B cell (primary cell): Measurements from ENCODE around the gene TPSG1. TPM values are rescaled to one million over a fixed set of nuclear protein-coding genes. Genes with fewer than 3 reads are reported as not detected.
"Not testable (repeated sequence)": the region's sequence is repeated elsewhere in the genome, so short reads cannot be mapped to it uniquely, and the experiment has no call there.

Source experiments
- ATAC-seq: fragments of 200-7000 bp; cut with Tn5 transposase; one replicate; pipeline ENCODE4 v1.10.0; 2021; ENCODE audit warnings: low read depth, mild to moderate bottlenecking, moderate number of reproducible peaks, moderate library complexity
- CTCF ChIA-PET: fragments of 350-600 bp; sonication (Branson Sonifier 250); formaldehyde crosslinking; loops from one replicate; lab custom pipeline; 2021; ENCODE audit warnings: antibody characterized with exemption, inconsistent platforms; lab: Charles Lee
- POLR2A ChIA-PET: fragments of 350-600 bp; sonication (Branson Sonifier 250); formaldehyde crosslinking; loops from one replicate; lab custom pipeline; 2021; ENCODE audit warnings: antibody characterized with exemption; lab: Charles Lee
- DNase-seq: peaks from one replicate; pipeline ENCODE4 v3.0.0; 2013
- H2AFZ ChIP-seq: 2 replicates; pipeline ENCODE4 v1.6.1; 2012; ENCODE audit warnings: mild to moderate bottlenecking, low read depth, low read length; ENCODE audit not compliant: insufficient read depth, poor library complexity, severe bottlenecking
- H3K27ac ChIP-seq, 2 donors: 1 replicate in 1 of 2; 2 replicates in 1 of 2; pipeline ENCODE4 v1.5.1; 2012 to 2013; ENCODE audit warnings: low read length in 2 of 2, mild to moderate bottlenecking in 2 of 2, moderate library complexity in 1 of 2
- H3K27me3 ChIP-seq, 4 experiments: fragments of 200-600 bp in 1 of 4; sonication (generic) in 1 of 4; replicated peaks in 1 of 4; 1 replicate in 2 of 4; 2 replicates in 2 of 4; pipeline versions ENCODE4 v1.6.1 to v1.7.0; 2013 to 2016; ENCODE audit warnings: low read length in 3 of 4, mild to moderate bottlenecking in 2 of 4, mixed read lengths in 1 of 4, moderate library complexity in 1 of 4; ENCODE audit not compliant: insufficient read depth in 4 of 4, control insufficient read depth in 3 of 4; ENCODE audit errors: control extremely low read depth in 1 of 4
- H3K36me3 ChIP-seq, 2 experiments: replicated peaks in 1 of 2; 1 replicate in 1 of 2; 2 replicates in 1 of 2; pipeline versions ENCODE4 v1.6.1 to v1.7.1; 2013; ENCODE audit warnings: low read length in 1 of 2; ENCODE audit not compliant: insufficient read depth in 2 of 2, control insufficient read depth in 1 of 2; ENCODE audit errors: control extremely low read depth in 1 of 2, extremely low read depth in 1 of 2
- H3K4me1 ChIP-seq, 2 donors: fragments of 200-600 bp in 1 of 2; sonication (generic) in 1 of 2; 1 replicate in 1 of 2; 2 replicates in 1 of 2; pipeline versions ENCODE4 v1.5.1 to v1.6.1; 2013 to 2017; ENCODE audit warnings: low read length in 2 of 2; ENCODE audit not compliant: control insufficient read depth in 2 of 2, insufficient read depth in 2 of 2
- H3K4me2 ChIP-seq: replicated peaks from 2 replicates; pipeline ENCODE3; 2012; ENCODE audit warnings: mild to moderate bottlenecking, low read depth, low read length; ENCODE audit not compliant: poor library complexity, severe bottlenecking
- H3K4me3 ChIP-seq, 5 experiments: fragments of 200-600 bp in 1 of 5; sonication (generic) in 1 of 5; 1 replicate in 3 of 5; 2 replicates in 2 of 5; pipeline versions ENCODE4 v1.5.1 to v1.7.0; 2011 to 2016; ENCODE audit warnings: low read length in 4 of 5, mild to moderate bottlenecking in 4 of 5, low read depth in 2 of 5, control low read depth in 1 of 5, moderate library complexity in 1 of 5; ENCODE audit not compliant: insufficient read depth in 1 of 5; ENCODE audit errors: control extremely low read depth in 1 of 5, extremely low read depth in 1 of 5
- H3K79me2 ChIP-seq: fragments of 200-600 bp; sonication (generic); one replicate; pipeline ENCODE4 v1.6.0; 2016; ENCODE audit warnings: low read length; ENCODE audit not compliant: control insufficient read depth, insufficient read depth
- H3K9ac ChIP-seq: fragments of 200-600 bp; sonication (generic); 2 replicates; pipeline ENCODE4 v1.6.1; 2017; ENCODE audit warnings: mild to moderate bottlenecking, low read length, moderate library complexity
- H3K9me3 ChIP-seq, 3 donors: one replicate each; pipeline versions ENCODE4 v1.6.1 to v1.7.1; 2013; ENCODE audit warnings: low read length in 2 of 3; ENCODE audit not compliant: control insufficient read depth in 2 of 3, insufficient read depth in 1 of 3; ENCODE audit errors: control extremely low read depth in 1 of 3
- H4K20me1 ChIP-seq: 2 replicates; pipeline ENCODE4 v1.6.0; 2012; ENCODE audit warnings: mild to moderate bottlenecking, low read length; ENCODE audit not compliant: insufficient read depth, control insufficient read depth, poor library complexity, severe bottlenecking
- H3K27ac Mint-ChIP-seq: one replicate; pipeline ENCODE4 v1.8.0; 2021; ENCODE audit warnings: mixed read lengths
- H3K27me3 Mint-ChIP-seq: one replicate; pipeline ENCODE4 v1.8.0; 2021; ENCODE audit warnings: mixed read lengths
- H3K4me1 Mint-ChIP-seq: one replicate; pipeline ENCODE4 v1.8.0; 2021; ENCODE audit warnings: mixed read lengths
- H3K4me3 Mint-ChIP-seq: one replicate; pipeline ENCODE4 v1.8.0; 2021; ENCODE audit warnings: mixed read lengths
- H3K9me3 Mint-ChIP-seq: one replicate; pipeline ENCODE4 v1.8.0; 2022; ENCODE audit warnings: mixed read lengths; ENCODE audit not compliant: insufficient read depth
- CTCF ChIP-seq: fragments of 200-600 bp; IDR thresholded peaks from one replicate; pipeline ENCODE4 v1.8.0; 2022; ENCODE audit warnings: antibody characterized with exemption, mild to moderate bottlenecking
- EZH2 ChIP-seq: IDR thresholded peaks from 2 replicates; pipeline ENCODE4 v1.6.1; 2012; ENCODE audit warnings: borderline replicate concordance, low read depth, mild to moderate bottlenecking, moderate library complexity, low read length; ENCODE audit not compliant: insufficient read depth, poor library complexity, severe bottlenecking
- WGBS: methylation state at CpG from one replicate; pipeline ENCODE4 v1.1.5; 2013; ENCODE audit warnings: missing lambda C conversion rate; ENCODE audit not compliant: insufficient coverage; 5-methylcytosine and 5-hydroxymethylcytosine counted together
- intact Hi-C: fragments of 100-400 bp; cut with micrococcal nuclease; formaldehyde crosslinking; loops from one replicate; pipeline ENCODE4 v1.10.0; 2022
- polyA plus RNA-seq: library from polyadenylated mRNA; depleted of rRNA; stranded (reverse); fragments of >200 nt; gene quantifications from 2 replicates; pipeline ENCODE4 v1.2.3, GENCODE V29; 2012
- total RNA-seq, 2 donors: library from RNA; stranded (reverse); fragments of 120-200 nt in 1 of 2; gene quantifications; 1 replicate in 1 of 2; 2 replicates in 1 of 2; pipeline versions ENCODE4 v1.2.3 to v1.2.4, GENCODE V29; 2013 to 2022

The TPSG1 gene
- total and polyA plus RNA-seq, 2 donors (not counting 1 experiment from before 2014, with no cell fraction given) = not detected

- Mint-ChIP-seq H3K4me3 (no peak overlapping the region), H3K27ac (no peak overlapping the region), H3K4me1 (no peaks in the 10 kb centered on the region), H3K9me3 (no peaks in the 10 kb centered on the region), H3K27me3 (peaks cover 4% of the 10 kb centered on the region)
- intact Hi-C loops = no loop called here
- CTCF ChIA-PET = no interaction called here
- no peaks in the 10 kb centered on the region for H3K4me1 ChIP-seq
- TF ChIP-seq CTCF = no peak
- no peak for TF ChIP-seq EZH2
- no peaks in the 10 kb centered on the region for H3K79me2 ChIP-seq
- H3K27ac ChIP-seq = no peak overlapping the region
- ATAC-seq (no peak), DNase-seq (no peak)
- H3K27me3 ChIP-seq = no peaks in the 10 kb centered on the region
- no peak overlapping the region for H3K9ac ChIP-seq
- no peak overlapping the region for H3K4me2 ChIP-seq
- WGBS = 79% methylated on average over 2 of the region's 7 CpGs
- H3K4me3 ChIP-seq = no peak overlapping the region
- peaks cover 0 to 11% (median 0%) of the 10 kb centered on the region in 3 donors for H3K9me3 ChIP-seq
- H3K36me3 ChIP-seq = no peaks in the 10 kb centered on the region
- no peak overlapping the region for H2AFZ ChIP-seq
- POLR2A ChIA-PET = no interaction called here
- no peaks in the 10 kb centered on the region for H4K20me1 ChIP-seq
Observed at GRCh38 chr16:1189455-1189854, 35.6 kb downstream of the TPSG1 start.

GRCh38 chr16:1188432-1189189 is 36.5 kb downstream of the TPSG1 start:
- H3K9ac ChIP-seq = no peak overlapping the region
- peak overlapping the region; percentile 32 for H3K27ac Mint-ChIP-seq
- no peak overlapping the region for H3K27ac ChIP-seq
- 44% methylated on average over 30 of the region's 32 CpGs for WGBS
- H3K36me3 ChIP-seq = no peaks in the 10 kb centered on the region
- DNase-seq (peak; percentile 58), ATAC-seq (no peak)
- TF ChIP-seq EZH2 (no peak), CTCF (no peak)
- H3K9me3 ChIP-seq = peaks cover 0 to 11% (median 0%) of the 10 kb centered on the region in 3 donors
- H3K4me3 Mint-ChIP-seq = no peak overlapping the region
- no peaks in the 10 kb centered on the region for H3K27me3 ChIP-seq
- no peak overlapping the region for H3K4me3 ChIP-seq
- H4K20me1 ChIP-seq = no peaks in the 10 kb centered on the region
- H3K4me1 ChIP-seq = no peaks in the 10 kb centered on the region
- POLR2A ChIA-PET = no interaction called here
- H3K27me3 Mint-ChIP-seq = peaks cover 4% of the 10 kb centered on the region
- no peaks in the 10 kb centered on the region for H3K4me1 Mint-ChIP-seq
- no peak overlapping the region for H3K4me2 ChIP-seq
- CTCF ChIA-PET = no interaction called here
- H3K79me2 ChIP-seq = no peaks in the 10 kb centered on the region
- intact Hi-C loops = no loop called here
- no peak overlapping the region for H2AFZ ChIP-seq
- H3K9me3 Mint-ChIP-seq = no peaks in the 10 kb centered on the region

- H2AFZ ChIP-seq, H3K27ac Mint-ChIP-seq, DNase-seq, H3K27me3 ChIP-seq, intact Hi-C loops, H3K9ac ChIP-seq, H3K79me2 ChIP-seq, H3K4me3 Mint-ChIP-seq, H3K4me1 Mint-ChIP-seq, POLR2A ChIA-PET, H3K27ac ChIP-seq, H4K20me1 ChIP-seq, CTCF ChIA-PET, ATAC-seq, H3K9me3 Mint-ChIP-seq, H3K36me3 ChIP-seq, H3K4me3 ChIP-seq, H3K4me2 ChIP-seq, H3K27me3 Mint-ChIP-seq, H3K4me1 ChIP-seq: not testable (repeated sequence)
- WGBS = 89% methylated on average over 8 of the region's 86 CpGs
- H3K9me3 ChIP-seq = peaks cover 0 to 11% (median 0%) of the 10 kb centered on the region in 3 donors
Observed at GRCh38 chr16:1185460-1186207, 39.4 kb downstream of the TPSG1 start.
